IMR-90 (cell line): ENCODE measurements around the gene ARHGAP12.

Experiments used
- BHLHE40 ChIP-seq: fragments of 150-350 bp; IDR thresholded peaks from 2 replicates; pipeline ENCODE4 v1.6.1; 2016; ENCODE audit warnings: mild to moderate bottlenecking, low read depth, low read length
- CTCF ChIP-seq: conservative IDR thresholded peaks from 2 replicates; pipeline ENCODE4 v1.5.1; 2012; ENCODE audit warnings: mild to moderate bottlenecking, low read depth, low read length, improper control_type of control experiment
- ELK1 ChIP-seq: fragments of 150-350 bp; IDR thresholded peaks from 2 replicates; pipeline ENCODE4 v1.6.1; 2016; ENCODE audit warnings: low read depth, mild to moderate bottlenecking, low read length, moderate library complexity, borderline replicate concordance
- FOS ChIP-seq: fragments of 150-350 bp; IDR thresholded peaks from 2 replicates; pipeline ENCODE4 v1.6.1; 2016; ENCODE audit warnings: low read depth, low read length
- MAFK ChIP-seq: IDR thresholded peaks from 2 replicates; pipeline ENCODE4 v1.6.1; 2012; ENCODE audit warnings: low read depth, low read length, improper control_type of control experiment
- MAZ ChIP-seq: IDR thresholded peaks from 2 replicates; pipeline ENCODE4 v1.6.1; 2012; ENCODE audit warnings: low read depth, mild to moderate bottlenecking, low read length, improper control_type of control experiment, moderate library complexity, borderline replicate concordance
- POLR2A ChIP-seq: IDR thresholded peaks from 2 replicates; pipeline ENCODE4 v1.6.1; 2012; ENCODE audit warnings: mild to moderate bottlenecking, low read depth, low read length
- RAD21 ChIP-seq: IDR thresholded peaks from 2 replicates; pipeline ENCODE4 v1.6.1; 2012; ENCODE audit warnings: low read length, improper control_type of control experiment
- SMC3 ChIP-seq: fragments of 150-350 bp; IDR thresholded peaks from 2 replicates; pipeline ENCODE4 v1.6.1; 2016; ENCODE audit warnings: low read depth, mild to moderate bottlenecking, antibody characterized with exemption, low read length, moderate library complexity

DNA sequence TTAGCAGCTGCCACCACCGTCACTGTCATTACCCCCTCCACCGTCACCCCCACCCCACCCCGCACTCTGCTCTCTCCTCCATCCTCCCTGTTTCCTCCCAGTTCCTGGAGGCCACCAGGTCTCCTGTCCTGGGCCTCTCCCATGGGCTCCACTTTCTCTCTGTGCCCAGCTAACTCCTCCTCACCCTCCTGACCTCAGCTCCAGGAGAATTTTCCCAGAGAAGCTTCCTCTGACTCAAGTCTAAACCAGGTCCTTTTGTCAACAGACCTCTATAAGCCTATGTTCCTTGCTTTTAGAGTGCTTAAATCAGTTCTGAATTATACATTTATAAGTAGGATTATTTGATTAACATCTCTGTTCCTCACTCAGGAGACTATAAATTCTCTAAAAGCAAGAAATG lies 150.0 kb downstream of the ARHGAP12 start:
- TF ChIP-seq MAZ, result no peak
- no peak for TF ChIP-seq CTCF
- TF ChIP-seq ELK1, result no peak
- no peak for TF ChIP-seq POLR2A
- no peak for TF ChIP-seq FOS
- no peak for TF ChIP-seq BHLHE40
- no peak for TF ChIP-seq RAD21
- no peak for TF ChIP-seq SMC3
- TF ChIP-seq MAFK, result no peak
